HEK293 (cell line): ENCODE measurements around the gene CRY2.

ENCODE experiments used
- CTCF ChIA-PET: fragments of 350-600 bp; formaldehyde crosslinking; extraction: SDS; loops from one replicate; lab custom pipeline; 2021; ENCODE audit warnings: antibody characterized with exemption; lab: Yijun Ruan, JAX
- POLR2A ChIA-PET: fragments of 300-600 bp; formaldehyde crosslinking; extraction: SDS; loops from one replicate; lab custom pipeline; 2020; ENCODE audit warnings: antibody characterized with exemption, inconsistent platforms; lab: Yijun Ruan, JAX
- H3K27ac ChIP-seq: fragments of 200-500 bp; sonication (Bioruptor generic); 2 replicates; pipeline ENCODE4 v1.5.1; 2014; ENCODE audit warnings: low read depth, low read length, control low read depth, inconsistent platforms; ENCODE audit errors: extremely low read depth
- H3K36me3 ChIP-seq, 2 experiments: fragments of 200-500 bp in 1 of 2; sonication (Bioruptor generic) in 1 of 2; 1 replicate in 1 of 2; 2 replicates in 1 of 2; pipeline ENCODE4 v1.5.1; 2014 to 2017; ENCODE audit warnings: inconsistent platforms in 2 of 2, low read length in 2 of 2; ENCODE audit not compliant: control insufficient read depth in 2 of 2, insufficient read depth in 1 of 2
- H3K4me1 ChIP-seq: fragments of 200-500 bp; sonication (Bioruptor generic); 2 replicates; pipeline ENCODE4 v1.5.1; 2014; ENCODE audit warnings: mild to moderate bottlenecking, low read length, inconsistent platforms; ENCODE audit not compliant: control insufficient read depth, insufficient read depth
- H3K4me3 ChIP-seq: 2 replicates; pipeline ENCODE4 v1.5.1; 2011; ENCODE audit warnings: low read depth, mild to moderate bottlenecking, control low read depth, low read length, moderate library complexity
- H3K9me3 ChIP-seq: fragments of 200-500 bp; sonication (Bioruptor generic); 2 replicates; pipeline ENCODE4 v1.5.1; 2014; ENCODE audit warnings: low read depth, low read length, inconsistent platforms; ENCODE audit not compliant: control insufficient read depth, insufficient read depth
- BCL6B ChIP-seq: fragments of 450-650 bp; formaldehyde crosslinking; IDR thresholded peaks from 2 replicates; pipeline ENCODE4 v1.5.1; 2017; ENCODE audit warnings: missing biosample characterization, missing genetic modification characterization
- KLF10 ChIP-seq: fragments of 450-650 bp; IDR thresholded peaks from 2 replicates; pipeline ENCODE4 v1.5.1; 2018; ENCODE audit warnings: missing biosample characterization, mild to moderate bottlenecking, missing genetic modification characterization
- KLF8 ChIP-seq: fragments of 450-650 bp; formaldehyde crosslinking; IDR thresholded peaks from 2 replicates; pipeline ENCODE4 v1.5.1; 2016; ENCODE audit warnings: missing biosample characterization, missing genetic modification characterization
- ZBTB17 ChIP-seq: fragments of 450-650 bp; formaldehyde crosslinking; IDR thresholded peaks from 2 replicates; pipeline ENCODE4 v1.5.1; 2016; ENCODE audit warnings: missing biosample characterization, missing genetic modification characterization
- ZBTB26 ChIP-seq: fragments of 450-650 bp; formaldehyde crosslinking; optimal IDR thresholded peaks from 2 replicates; pipeline ENCODE3; 2016; ENCODE audit warnings: missing biosample characterization, mild to moderate bottlenecking, missing genetic modification characterization
- ZBTB49 ChIP-seq: fragments of 450-650 bp; formaldehyde crosslinking; IDR thresholded peaks from 2 replicates; pipeline ENCODE4 v1.5.1; 2016; ENCODE audit warnings: missing biosample characterization, missing genetic modification characterization, low read depth
- ZNF10 ChIP-seq: fragments of 450-650 bp; formaldehyde crosslinking; IDR thresholded peaks from 2 replicates; pipeline ENCODE4 v1.5.1; 2017; ENCODE audit warnings: missing biosample characterization, missing genetic modification characterization
- ZNF121 ChIP-seq: fragments of 450-650 bp; formaldehyde crosslinking; IDR thresholded peaks from 2 replicates; pipeline ENCODE4 v1.5.1; 2016; ENCODE audit warnings: missing biosample characterization, missing genetic modification characterization
- ZNF174 ChIP-seq: fragments of 450-650 bp; formaldehyde crosslinking; IDR thresholded peaks from 2 replicates; pipeline ENCODE4 v1.5.0; 2017; ENCODE audit warnings: missing biosample characterization, mild to moderate bottlenecking, missing genetic modification characterization
- ZNF2 ChIP-seq: fragments of 450-650 bp; formaldehyde crosslinking; IDR thresholded peaks from 2 replicates; pipeline ENCODE4 v1.5.1; 2016; ENCODE audit warnings: missing biosample characterization, missing genetic modification characterization
- ZNF239 ChIP-seq: fragments of 450-650 bp; formaldehyde crosslinking; IDR thresholded peaks from 2 replicates; pipeline ENCODE4 v1.5.1; 2016; ENCODE audit warnings: missing biosample characterization, missing genetic modification characterization
- ZNF394 ChIP-seq: fragments of 450-650 bp; formaldehyde crosslinking; IDR thresholded peaks from 2 replicates; pipeline ENCODE4 v1.5.1; 2016; ENCODE audit warnings: missing biosample characterization, missing genetic modification characterization, mild to moderate bottlenecking, moderate library complexity, borderline replicate concordance
- ZNF398 ChIP-seq: fragments of 450-650 bp; formaldehyde crosslinking; IDR thresholded peaks from 2 replicates; pipeline ENCODE4 v1.5.1; 2017; ENCODE audit warnings: missing biosample characterization, missing genetic modification characterization
- ZNF518A ChIP-seq: fragments of 450-650 bp; formaldehyde crosslinking; conservative IDR thresholded peaks from 2 replicates; pipeline ENCODE4 v1.5.1; 2016; ENCODE audit warnings: low read depth, missing biosample characterization, missing genetic modification characterization
- ZNF645 ChIP-seq: fragments of 450-650 bp; formaldehyde crosslinking; IDR thresholded peaks from 2 replicates; pipeline ENCODE4; 2016; ENCODE audit warnings: missing biosample characterization, missing genetic modification characterization
- ZNF777 ChIP-seq: fragments of 450-650 bp; formaldehyde crosslinking; IDR thresholded peaks from 2 replicates; pipeline ENCODE4 v1.5.1; 2017; ENCODE audit warnings: missing biosample characterization, missing genetic modification characterization, borderline replicate concordance
- ZSCAN30 ChIP-seq: fragments of 450-650 bp; IDR thresholded peaks from 2 replicates; pipeline ENCODE4 v1.5.1; 2018; ENCODE audit warnings: missing biosample characterization, mild to moderate bottlenecking, missing genetic modification characterization, moderate library complexity
- ZSCAN4 ChIP-seq: fragments of 450-650 bp; formaldehyde crosslinking; IDR thresholded peaks from 2 replicates; pipeline ENCODE4 v1.5.1; 2017; ENCODE audit warnings: missing biosample characterization, missing genetic modification characterization

CRY2 gene

GRCh38 chr11:45917623-45918330 lies 70.5 kb downstream of the CRY2 start, which contains the start of gene PEX16:
Gene PEX16 (minus strand): TSS chr11:45917877. CDS start chr11:45917811, 66 bp downstream.
- CTCF ChIA-PET = interaction anchor here (0.6 to 2.0 kb wide), 10 partner anchors 9 to 462 kb away, joined by 3 to 7 read pairs (median 3); no protein-coding TSS in a partner anchor
- peaks cover 0 to 35% of the 10 kb centered on the region in 2 experiments; a peak in 1 of 3 replicates for H3K36me3 ChIP-seq
- POLR2A ChIA-PET = interaction anchor here (0.6 to 2.1 kb wide), 18 partner anchors 9 to 1272 kb away, joined by 3 to 10 read pairs (median 4); partner anchors contain the start of genes CRY2, FREY1 and PHF21A
- H3K9me3 ChIP-seq = no peaks in the 10 kb centered on the region
- H3K4me3 ChIP-seq = peak within 1 kb of the TSS; percentile 96
- no peaks in the 10 kb centered on the region; the same call in 1 of the 2 replicates for H3K4me1 ChIP-seq
- peak within 1 kb of the TSS; percentile 46 for H3K27ac ChIP-seq
- peak; percentile 18 for TF ChIP-seq ZBTB26 (tag by site-specific recombination)
- TF ChIP-seq KLF8 (tag by site-specific recombination) = peak; percentile 40; the same call in 1 of the 2 replicates
- TF ChIP-seq ZNF2 (tag by site-specific recombination) = 0 out of 2 replicates have a peak, but pooled peaks have one; percentile 15
- TF ChIP-seq ZNF174 (tag by site-specific recombination) = no peak
- no peak for TF ChIP-seq ZNF121 (tag by site-specific recombination)
- TF ChIP-seq ZNF239 = no peak
- no peak for TF ChIP-seq BCL6B (tag by site-specific recombination)
- TF ChIP-seq KLF10 (tag by site-specific recombination) = peak; percentile 98
- no peak for TF ChIP-seq ZNF10 (tag by site-specific recombination)
- peak; percentile 63 for TF ChIP-seq ZNF518A (tag by site-specific recombination)
- TF ChIP-seq ZNF398 (tag by site-specific recombination) = no peak
- peak; percentile 26; the same call in 1 of the 2 replicates for TF ChIP-seq ZNF394 (tag by site-specific recombination)
- TF ChIP-seq ZNF645 (tag by site-specific recombination) = no peak
- no peak for TF ChIP-seq ZSCAN4 (tag by site-specific recombination)
- TF ChIP-seq ZSCAN30 (tag by site-specific recombination) = no peak
- TF ChIP-seq ZBTB49 = no peak
- TF ChIP-seq ZBTB17 (tag by site-specific recombination) = peak; percentile 96
- TF ChIP-seq ZNF777 (tag by site-specific recombination) = no peak
